OCI-LY3 (cell line): ENCODE data around the gene PIGX.
A peak's percentile ranks its signal among the peaks of the same experiment; 100 is the strongest.
"Not testable (repeated sequence)": the region's sequence is repeated elsewhere in the genome, so short reads cannot be mapped to it uniquely, and the experiment has no call there.

Source experiments
- H2AFZ ChIP-seq: fragments of 200-600, 300-600 bp; shearing (Covaris generic); 2 replicates; pipeline ENCODE4 v1.6.0; 2014; ENCODE audit warnings: antibody characterized with exemption, low read depth, low read length
- H3K27ac ChIP-seq: fragments of 200-600, 300-600 bp; sonication (generic); 2 replicates; pipeline ENCODE4 v1.5.1; 2014; ENCODE audit warnings: mild to moderate bottlenecking, low read length, moderate library complexity, mixed read lengths
- H3K27me3 ChIP-seq: fragments of 200-600, 300-600 bp; sonication (generic); 2 replicates; pipeline ENCODE4 v1.6.1; 2014; ENCODE audit warnings: low read depth, low read length, mixed read lengths
- H3K36me3 ChIP-seq: fragments of 200-600, 300-600 bp; sonication (generic); replicated peaks from 2 replicates; pipeline ENCODE3; 2014; ENCODE audit warnings: low read depth, low read length, mixed read lengths
- H3K4me1 ChIP-seq: fragments of 300-600, 200-600 bp; sonication (generic); 2 replicates; pipeline ENCODE4 v1.6.1; 2014; ENCODE audit warnings: low read length, mixed read lengths
- H3K4me2 ChIP-seq: fragments of 200-600, 300-600 bp; sonication (generic); 2 replicates; pipeline ENCODE4 v1.6.1; 2014; ENCODE audit warnings: low read length, mixed read lengths
- H3K4me3 ChIP-seq: fragments of 300-600, 200-600 bp; sonication (generic); 2 replicates; pipeline ENCODE4 v1.5.1; 2014; ENCODE audit warnings: antibody characterized with exemption, mild to moderate bottlenecking, low read length, moderate library complexity
- H3K79me2 ChIP-seq: fragments of 300-600, 200-600 bp; shearing (Covaris generic); 2 replicates; pipeline ENCODE4 v1.6.1; 2014; ENCODE audit warnings: mild to moderate bottlenecking, low read length, mixed read lengths
- H3K9ac ChIP-seq: fragments of 300-600, 200-600 bp; shearing (Covaris generic); 2 replicates; pipeline ENCODE4 v1.6.0; 2014; ENCODE audit warnings: mild to moderate bottlenecking, low read length, moderate library complexity
- H3K9me3 ChIP-seq: fragments of 200-600, 300-600 bp; shearing (Covaris generic); 2 replicates; pipeline ENCODE4 v1.6.1; 2014; ENCODE audit warnings: low read length, mixed read lengths; ENCODE audit not compliant: insufficient read depth
- H4K20me1 ChIP-seq: fragments of 200-600, 300-600 bp; sonication (generic); 2 replicates; pipeline ENCODE4 v1.6.1; 2016; ENCODE audit warnings: low read length, mixed read lengths; ENCODE audit not compliant: insufficient read depth
- CTCF ChIP-seq: fragments of 200-600, 300-600 bp; sonication (generic); IDR thresholded peaks from 2 replicates; pipeline ENCODE4 v1.5.1; 2014; ENCODE audit warnings: antibody characterized with exemption, low read length, low read depth
- EZH2phosphoT487 ChIP-seq: fragments of 200-600 bp; shearing (Covaris generic); IDR thresholded peaks from 2 replicates; pipeline ENCODE4 v1.6.1; 2018; ENCODE audit warnings: antibody characterized with exemption, mixed run types, low read depth

Gene PIGX

GRCh38 chr3:196740481-196741248 is 28.5 kb downstream of the PIGX start:
- H3K9ac ChIP-seq = peak overlapping the region; percentile 95
- peak overlapping the region; percentile 96 for H3K4me3 ChIP-seq
- peaks cover 59% of the 10 kb centered on the region for H3K79me2 ChIP-seq
- peak overlapping the region; percentile 87 for H3K4me2 ChIP-seq
- H4K20me1 ChIP-seq = peaks cover 44% of the 10 kb centered on the region
- H2AFZ ChIP-seq = no peak overlapping the region
- no peaks in the 10 kb centered on the region for H3K9me3 ChIP-seq
- H3K36me3 ChIP-seq = peaks cover 11% of the 10 kb centered on the region
- no peaks in the 10 kb centered on the region for H3K27me3 ChIP-seq
- peaks cover 15% of the 10 kb centered on the region for H3K4me1 ChIP-seq
- H3K27ac ChIP-seq = peak overlapping the region; percentile 86
- TF ChIP-seq CTCF = no peak
- no peak for TF ChIP-seq EZH2phosphoT487

GRCh38 chr3:196741249-196741889 is 29.2 kb downstream of the PIGX start:
- Histone ChIP-seq H3K4me1 (peaks cover 15% of the 10 kb centered on the region), H3K9me3 (no peaks in the 10 kb centered on the region), H3K4me3 (peak overlapping the region; percentile 96), H3K9ac (peak overlapping the region; percentile 95), H3K4me2 (peak overlapping the region; percentile 87), H2AFZ (no peak overlapping the region), H3K27ac (peak overlapping the region; percentile 86), H3K79me2 (peaks cover 66% of the 10 kb centered on the region), H3K36me3 (peaks cover 16% of the 10 kb centered on the region), H3K27me3 (no peaks in the 10 kb centered on the region), H4K20me1 (peaks cover 51% of the 10 kb centered on the region)
- TF ChIP-seq EZH2phosphoT487 = no peak
- no peak for TF ChIP-seq CTCF

GRCh38 chr3:196743569-196743968 is 31.4 kb downstream of the PIGX start:
- not testable (repeated sequence) for H3K4me3 ChIP-seq, H3K27me3 ChIP-seq, H2AFZ ChIP-seq, H3K4me2 ChIP-seq, H3K27ac ChIP-seq, H3K9me3 ChIP-seq, H3K9ac ChIP-seq
- peaks cover 58% of the 10 kb centered on the region for H4K20me1 ChIP-seq
- H3K79me2 ChIP-seq = peaks cover 88% of the 10 kb centered on the region
- H3K4me1 ChIP-seq = peaks cover 20% of the 10 kb centered on the region
- peaks cover 22% of the 10 kb centered on the region for H3K36me3 ChIP-seq

- H3K4me2 ChIP-seq = peak overlapping the region; percentile 68
- TF ChIP-seq CTCF = no peak
- TF ChIP-seq EZH2phosphoT487 = no peak
- peak overlapping the region; percentile 69 for H3K27ac ChIP-seq
- no peak overlapping the region for H2AFZ ChIP-seq
- H3K79me2 ChIP-seq = peaks cover 98% of the 10 kb centered on the region
- peak overlapping the region; percentile 46 for H3K4me3 ChIP-seq
- H4K20me1 ChIP-seq = peaks cover 56% of the 10 kb centered on the region
- 0 out of 2 replicates have a peak, but pooled peaks cover 2% of the 10 kb centered on the region for H3K9me3 ChIP-seq
- peaks cover 25% of the 10 kb centered on the region for H3K4me1 ChIP-seq
- H3K9ac ChIP-seq = peak overlapping the region; percentile 9; the same call in 1 of the 2 replicates
- peaks cover 56% of the 10 kb centered on the region for H3K36me3 ChIP-seq
- H3K27me3 ChIP-seq = no peaks in the 10 kb centered on the region
Observed at GRCh38 chr3:196749125-196749524, 36.9 kb downstream of the PIGX start.
